Measurements from ENCODE around the gene OR7G2. TPM values are rescaled to one million over a fixed set of nuclear protein-coding genes. Genes with fewer than 3 reads are reported as not detected.
A peak's percentile ranks its signal among the peaks of the same experiment; 100 is the strongest.

The OR7G2 gene
- total RNA-seq, 1 experiment from 2014 or later: not detected

DNA sequence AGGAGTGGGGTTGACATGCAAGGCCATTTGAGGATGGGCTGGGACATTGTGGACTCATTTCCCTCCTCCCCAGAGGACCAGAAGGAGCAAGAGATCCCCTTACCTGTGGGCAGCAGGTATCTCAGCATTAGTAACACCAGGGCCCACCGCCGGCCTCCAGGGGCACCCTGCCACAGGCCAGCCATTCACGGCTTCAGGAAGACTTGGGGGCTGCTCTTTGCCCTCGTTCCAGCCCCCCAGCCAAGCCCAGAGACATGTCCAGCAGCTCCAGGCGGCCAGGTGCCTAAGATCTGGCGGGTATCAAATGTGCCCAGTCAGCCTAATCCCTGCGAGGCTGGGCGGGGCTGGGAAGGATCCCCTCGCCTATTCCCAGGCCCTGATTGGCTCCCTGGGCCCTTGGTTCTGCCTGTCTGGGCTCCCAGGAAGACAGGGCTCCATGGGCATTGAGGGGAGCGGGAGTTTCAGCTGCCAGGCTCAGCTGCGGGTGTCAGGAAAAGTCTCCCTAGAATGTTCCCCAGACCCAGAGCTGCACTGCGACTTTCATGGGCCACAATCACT is 41.7 kb downstream of the OR7G2 start:
- H3K9me3 Mint-ChIP-seq: no peaks in the 10 kb centered on the region
- POLR2A ChIA-PET: no interaction called here

More for the DNA sequence above, 41.7 kb downstream of the OR7G2 start:
- ATAC-seq (peak; percentile 61), DNase-seq (ENCODE audit: low spot score) (peak; percentile 39)
- peaks cover 7% of the 10 kb centered on the region for H3K4me1 Mint-ChIP-seq
- H3K36me3 Mint-ChIP-seq: no peaks in the 10 kb centered on the region
- TF ChIP-seq SOX15 (CRISPR knock-in tag; IDR thresholded peaks at IDR 0.05) (no peak), GTF2I (CRISPR knock-in tag; conservative IDR thresholded peaks at IDR 0.05) (no peak), TP53 (CRISPR knock-in tag; IDR thresholded peaks at IDR 0.05) (no peak), ZNF263 (CRISPR knock-in tag; IDR thresholded peaks at IDR 0.05; ENCODE audit: low read depth) (no peak), ETV6 (CRISPR knock-in tag; IDR thresholded peaks at IDR 0.05) (no peak), NFYB (CRISPR knock-in tag; conservative IDR thresholded peaks at IDR 0.05; ENCODE audit: low read depth) (no peak), ZBTB21 (CRISPR knock-in tag; IDR thresholded peaks at IDR 0.05; ENCODE audit: borderline replicate concordance) (no peak), MXD4 (CRISPR knock-in tag; IDR thresholded peaks at IDR 0.05; ENCODE audit: borderline replicate concordance) (no peak), ZNF232 (CRISPR knock-in tag; IDR thresholded peaks at IDR 0.05) (no peak), HMGA2 (CRISPR knock-in tag; IDR thresholded peaks at IDR 0.05) (no peak)
- TF ChIP-seq, protein P1, sequence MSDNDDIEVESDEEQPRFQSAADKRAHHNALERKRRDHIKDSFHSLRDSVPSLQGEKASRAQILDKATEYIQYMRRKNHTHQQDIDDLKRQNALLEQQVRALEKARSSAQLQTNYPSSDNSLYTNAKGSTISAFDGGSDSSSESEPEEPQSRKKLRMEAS (CRISPR knock-in tag; IDR thresholded peaks at IDR 0.05): no peak
- TF ChIP-seq, protein P2, sequence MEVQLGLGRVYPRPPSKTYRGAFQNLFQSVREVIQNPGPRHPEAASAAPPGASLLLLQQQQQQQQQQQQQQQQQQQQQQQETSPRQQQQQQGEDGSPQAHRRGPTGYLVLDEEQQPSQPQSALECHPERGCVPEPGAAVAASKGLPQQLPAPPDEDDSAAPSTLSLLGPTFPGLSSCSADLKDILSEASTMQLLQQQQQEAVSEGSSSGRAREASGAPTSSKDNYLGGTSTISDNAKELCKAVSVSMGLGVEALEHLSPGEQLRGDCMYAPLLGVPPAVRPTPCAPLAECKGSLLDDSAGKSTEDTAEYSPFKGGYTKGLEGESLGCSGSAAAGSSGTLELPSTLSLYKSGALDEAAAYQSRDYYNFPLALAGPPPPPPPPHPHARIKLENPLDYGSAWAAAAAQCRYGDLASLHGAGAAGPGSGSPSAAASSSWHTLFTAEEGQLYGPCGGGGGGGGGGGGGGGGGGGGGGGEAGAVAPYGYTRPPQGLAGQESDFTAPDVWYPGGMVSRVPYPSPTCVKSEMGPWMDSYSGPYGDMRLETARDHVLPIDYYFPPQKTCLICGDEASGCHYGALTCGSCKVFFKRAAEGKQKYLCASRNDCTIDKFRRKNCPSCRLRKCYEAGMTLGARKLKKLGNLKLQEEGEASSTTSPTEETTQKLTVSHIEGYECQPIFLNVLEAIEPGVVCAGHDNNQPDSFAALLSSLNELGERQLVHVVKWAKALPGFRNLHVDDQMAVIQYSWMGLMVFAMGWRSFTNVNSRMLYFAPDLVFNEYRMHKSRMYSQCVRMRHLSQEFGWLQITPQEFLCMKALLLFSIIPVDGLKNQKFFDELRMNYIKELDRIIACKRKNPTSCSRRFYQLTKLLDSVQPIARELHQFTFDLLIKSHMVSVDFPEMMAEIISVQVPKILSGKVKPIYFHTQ (CRISPR knock-in tag; IDR thresholded peaks at IDR 0.05): no peak
- TF ChIP-seq, protein P3, sequence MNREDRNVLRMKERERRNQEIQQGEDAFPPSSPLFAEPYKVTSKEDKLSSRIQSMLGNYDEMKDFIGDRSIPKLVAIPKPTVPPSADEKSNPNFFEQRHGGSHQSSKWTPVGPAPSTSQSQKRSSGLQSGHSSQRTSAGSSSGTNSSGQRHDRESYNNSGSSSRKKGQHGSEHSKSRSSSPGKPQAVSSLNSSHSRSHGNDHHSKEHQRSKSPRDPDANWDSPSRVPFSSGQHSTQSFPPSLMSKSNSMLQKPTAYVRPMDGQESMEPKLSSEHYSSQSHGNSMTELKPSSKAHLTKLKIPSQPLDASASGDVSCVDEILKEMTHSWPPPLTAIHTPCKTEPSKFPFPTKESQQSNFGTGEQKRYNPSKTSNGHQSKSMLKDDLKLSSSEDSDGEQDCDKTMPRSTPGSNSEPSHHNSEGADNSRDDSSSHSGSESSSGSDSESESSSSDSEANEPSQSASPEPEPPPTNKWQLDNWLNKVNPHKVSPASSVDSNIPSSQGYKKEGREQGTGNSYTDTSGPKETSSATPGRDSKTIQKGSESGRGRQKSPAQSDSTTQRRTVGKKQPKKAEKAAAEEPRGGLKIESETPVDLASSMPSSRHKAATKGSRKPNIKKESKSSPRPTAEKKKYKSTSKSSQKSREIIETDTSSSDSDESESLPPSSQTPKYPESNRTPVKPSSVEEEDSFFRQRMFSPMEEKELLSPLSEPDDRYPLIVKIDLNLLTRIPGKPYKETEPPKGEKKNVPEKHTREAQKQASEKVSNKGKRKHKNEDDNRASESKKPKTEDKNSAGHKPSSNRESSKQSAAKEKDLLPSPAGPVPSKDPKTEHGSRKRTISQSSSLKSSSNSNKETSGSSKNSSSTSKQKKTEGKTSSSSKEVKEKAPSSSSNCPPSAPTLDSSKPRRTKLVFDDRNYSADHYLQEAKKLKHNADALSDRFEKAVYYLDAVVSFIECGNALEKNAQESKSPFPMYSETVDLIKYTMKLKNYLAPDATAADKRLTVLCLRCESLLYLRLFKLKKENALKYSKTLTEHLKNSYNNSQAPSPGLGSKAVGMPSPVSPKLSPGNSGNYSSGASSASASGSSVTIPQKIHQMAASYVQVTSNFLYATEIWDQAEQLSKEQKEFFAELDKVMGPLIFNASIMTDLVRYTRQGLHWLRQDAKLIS (CRISPR knock-in tag; IDR thresholded peaks at IDR 0.05; ENCODE audit: borderline replicate concordance): no peak
- TF ChIP-seq, protein P4, sequence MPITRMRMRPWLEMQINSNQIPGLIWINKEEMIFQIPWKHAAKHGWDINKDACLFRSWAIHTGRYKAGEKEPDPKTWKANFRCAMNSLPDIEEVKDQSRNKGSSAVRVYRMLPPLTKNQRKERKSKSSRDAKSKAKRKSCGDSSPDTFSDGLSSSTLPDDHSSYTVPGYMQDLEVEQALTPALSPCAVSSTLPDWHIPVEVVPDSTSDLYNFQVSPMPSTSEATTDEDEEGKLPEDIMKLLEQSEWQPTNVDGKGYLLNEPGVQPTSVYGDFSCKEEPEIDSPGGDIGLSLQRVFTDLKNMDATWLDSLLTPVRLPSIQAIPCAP (CRISPR knock-in tag; IDR thresholded peaks at IDR 0.05): no peak
- TF ChIP-seq, protein P5, sequence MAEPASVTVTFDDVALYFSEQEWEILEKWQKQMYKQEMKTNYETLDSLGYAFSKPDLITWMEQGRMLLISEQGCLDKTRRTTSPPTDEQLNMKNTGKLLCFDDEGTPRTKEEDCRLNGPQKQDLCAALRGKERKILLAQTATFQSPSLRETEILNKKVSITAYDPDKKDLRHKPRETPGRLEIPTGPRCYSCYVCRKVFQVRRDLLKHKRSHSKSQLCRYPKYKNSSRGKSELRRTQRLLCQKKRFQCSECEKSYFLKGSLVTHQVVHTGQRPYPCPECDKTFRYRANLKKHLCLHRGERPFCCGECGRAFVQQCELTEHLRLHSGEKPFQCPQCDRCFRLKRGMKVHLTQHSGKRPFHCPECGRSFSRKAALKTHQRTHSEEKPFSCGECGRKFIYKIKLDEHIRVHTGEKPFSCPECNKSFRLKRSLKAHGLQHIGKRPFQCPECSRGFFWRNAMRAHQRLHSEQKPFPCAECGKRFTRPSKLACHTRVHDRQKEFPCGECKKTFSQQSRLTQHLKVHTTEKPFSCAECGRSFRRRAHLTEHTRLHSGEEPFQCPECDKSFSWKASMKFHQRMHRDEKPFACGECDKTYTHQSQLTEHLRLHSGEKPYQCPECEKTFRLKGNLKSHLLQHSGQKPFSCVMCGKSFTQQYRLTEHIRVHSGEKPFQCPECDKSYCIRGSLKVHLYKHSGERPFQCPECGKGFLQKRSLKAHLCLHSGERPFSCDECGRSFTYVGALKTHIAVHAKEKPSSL (CRISPR knock-in tag; conservative IDR thresholded peaks at IDR 0.05): no peak
- TF ChIP-seq, protein P6, sequence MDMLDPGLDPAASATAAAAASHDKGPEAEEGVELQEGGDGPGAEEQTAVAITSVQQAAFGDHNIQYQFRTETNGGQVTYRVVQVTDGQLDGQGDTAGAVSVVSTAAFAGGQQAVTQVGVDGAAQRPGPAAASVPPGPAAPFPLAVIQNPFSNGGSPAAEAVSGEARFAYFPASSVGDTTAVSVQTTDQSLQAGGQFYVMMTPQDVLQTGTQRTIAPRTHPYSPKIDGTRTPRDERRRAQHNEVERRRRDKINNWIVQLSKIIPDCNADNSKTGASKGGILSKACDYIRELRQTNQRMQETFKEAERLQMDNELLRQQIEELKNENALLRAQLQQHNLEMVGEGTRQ (CRISPR knock-in tag; IDR thresholded peaks at IDR 0.05): no peak
- TF ChIP-seq, protein P7, sequence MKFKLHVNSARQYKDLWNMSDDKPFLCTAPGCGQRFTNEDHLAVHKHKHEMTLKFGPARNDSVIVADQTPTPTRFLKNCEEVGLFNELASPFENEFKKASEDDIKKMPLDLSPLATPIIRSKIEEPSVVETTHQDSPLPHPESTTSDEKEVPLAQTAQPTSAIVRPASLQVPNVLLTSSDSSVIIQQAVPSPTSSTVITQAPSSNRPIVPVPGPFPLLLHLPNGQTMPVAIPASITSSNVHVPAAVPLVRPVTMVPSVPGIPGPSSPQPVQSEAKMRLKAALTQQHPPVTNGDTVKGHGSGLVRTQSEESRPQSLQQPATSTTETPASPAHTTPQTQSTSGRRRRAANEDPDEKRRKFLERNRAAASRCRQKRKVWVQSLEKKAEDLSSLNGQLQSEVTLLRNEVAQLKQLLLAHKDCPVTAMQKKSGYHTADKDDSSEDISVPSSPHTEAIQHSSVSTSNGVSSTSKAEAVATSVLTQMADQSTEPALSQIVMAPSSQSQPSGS (CRISPR knock-in tag; IDR thresholded peaks at IDR 0.05; ENCODE audit: borderline replicate concordance, low read depth): no peak
- TF ChIP-seq, protein P8, sequence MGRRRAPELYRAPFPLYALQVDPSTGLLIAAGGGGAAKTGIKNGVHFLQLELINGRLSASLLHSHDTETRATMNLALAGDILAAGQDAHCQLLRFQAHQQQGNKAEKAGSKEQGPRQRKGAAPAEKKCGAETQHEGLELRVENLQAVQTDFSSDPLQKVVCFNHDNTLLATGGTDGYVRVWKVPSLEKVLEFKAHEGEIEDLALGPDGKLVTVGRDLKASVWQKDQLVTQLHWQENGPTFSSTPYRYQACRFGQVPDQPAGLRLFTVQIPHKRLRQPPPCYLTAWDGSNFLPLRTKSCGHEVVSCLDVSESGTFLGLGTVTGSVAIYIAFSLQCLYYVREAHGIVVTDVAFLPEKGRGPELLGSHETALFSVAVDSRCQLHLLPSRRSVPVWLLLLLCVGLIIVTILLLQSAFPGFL (CRISPR knock-in tag; IDR thresholded peaks at IDR 0.05; ENCODE audit: borderline replicate concordance): no peak
- CTCF ChIA-PET: interaction anchor here (0.6 kb wide), 1 partner anchor 629 kb away, joined by 3 read pairs; no protein-coding TSS in a partner anchor
- no peak overlapping the region for H3K4me3 Mint-ChIP-seq
- no peak overlapping the region for H3K27ac Mint-ChIP-seq
- no peaks in the 10 kb centered on the region for H3K27me3 Mint-ChIP-seq (ENCODE audit: low read depth)
